22Rv1 (cell line): ENCODE data around the gene GGTA1.

ENCODE experiments used
- ZFX ChIP-seq: fragments of 450-650 bp; IDR thresholded peaks from 2 replicates; pipeline ENCODE4 v1.6.1; 2017; ENCODE audit warnings: antibody characterized with exemption, borderline replicate concordance
- TF ChIP-seq, protein P1 (sequence below): fragments of 450-650 bp; IDR thresholded peaks from 2 replicates; pipeline ENCODE4 v1.5.1; 2017; ENCODE audit warnings: mild to moderate bottlenecking

DNA sequence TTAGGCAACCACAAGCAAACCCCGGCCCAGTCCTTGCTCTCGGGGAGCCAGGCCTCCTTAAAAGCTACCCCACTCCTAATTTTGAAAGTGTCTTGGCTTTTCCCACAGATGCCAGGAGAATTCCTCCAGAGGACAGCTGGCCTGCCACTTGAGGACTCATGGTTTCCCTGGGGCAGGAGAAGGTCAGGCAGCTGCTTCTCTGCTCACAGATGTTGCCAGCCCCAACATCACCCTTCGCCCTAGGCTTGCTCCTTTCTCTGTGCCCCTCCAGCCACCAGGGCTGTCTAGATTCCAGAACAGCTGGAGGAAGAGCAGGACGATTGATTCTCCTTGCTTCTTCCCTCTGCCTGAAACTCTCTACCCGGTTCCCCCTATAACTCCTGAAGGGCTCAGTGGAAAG, 8.5 kb downstream of the GGTA1 start:
- TF ChIP-seq, protein P1, sequence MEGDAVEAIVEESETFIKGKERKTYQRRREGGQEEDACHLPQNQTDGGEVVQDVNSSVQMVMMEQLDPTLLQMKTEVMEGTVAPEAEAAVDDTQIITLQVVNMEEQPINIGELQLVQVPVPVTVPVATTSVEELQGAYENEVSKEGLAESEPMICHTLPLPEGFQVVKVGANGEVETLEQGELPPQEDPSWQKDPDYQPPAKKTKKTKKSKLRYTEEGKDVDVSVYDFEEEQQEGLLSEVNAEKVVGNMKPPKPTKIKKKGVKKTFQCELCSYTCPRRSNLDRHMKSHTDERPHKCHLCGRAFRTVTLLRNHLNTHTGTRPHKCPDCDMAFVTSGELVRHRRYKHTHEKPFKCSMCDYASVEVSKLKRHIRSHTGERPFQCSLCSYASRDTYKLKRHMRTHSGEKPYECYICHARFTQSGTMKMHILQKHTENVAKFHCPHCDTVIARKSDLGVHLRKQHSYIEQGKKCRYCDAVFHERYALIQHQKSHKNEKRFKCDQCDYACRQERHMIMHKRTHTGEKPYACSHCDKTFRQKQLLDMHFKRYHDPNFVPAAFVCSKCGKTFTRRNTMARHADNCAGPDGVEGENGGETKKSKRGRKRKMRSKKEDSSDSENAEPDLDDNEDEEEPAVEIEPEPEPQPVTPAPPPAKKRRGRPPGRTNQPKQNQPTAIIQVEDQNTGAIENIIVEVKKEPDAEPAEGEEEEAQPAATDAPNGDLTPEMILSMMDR = no peak
- TF ChIP-seq ZFX = no peak
